IPS-NIHi11 (cell line): Measurements from ENCODE around the gene SPDYA.
A peak's percentile ranks its signal among the peaks of the same experiment; 100 is the strongest.
"Not testable (repeated sequence)": the region's sequence is repeated elsewhere in the genome, so short reads cannot be mapped to it uniquely, and the experiment has no call there.

ENCODE experiments used
- DNase-seq: peaks from one replicate; pipeline ENCODE4 v3.0.0; 2012; ENCODE audit warnings: mixed read lengths, low spot score

The SPDYA gene

DNA sequence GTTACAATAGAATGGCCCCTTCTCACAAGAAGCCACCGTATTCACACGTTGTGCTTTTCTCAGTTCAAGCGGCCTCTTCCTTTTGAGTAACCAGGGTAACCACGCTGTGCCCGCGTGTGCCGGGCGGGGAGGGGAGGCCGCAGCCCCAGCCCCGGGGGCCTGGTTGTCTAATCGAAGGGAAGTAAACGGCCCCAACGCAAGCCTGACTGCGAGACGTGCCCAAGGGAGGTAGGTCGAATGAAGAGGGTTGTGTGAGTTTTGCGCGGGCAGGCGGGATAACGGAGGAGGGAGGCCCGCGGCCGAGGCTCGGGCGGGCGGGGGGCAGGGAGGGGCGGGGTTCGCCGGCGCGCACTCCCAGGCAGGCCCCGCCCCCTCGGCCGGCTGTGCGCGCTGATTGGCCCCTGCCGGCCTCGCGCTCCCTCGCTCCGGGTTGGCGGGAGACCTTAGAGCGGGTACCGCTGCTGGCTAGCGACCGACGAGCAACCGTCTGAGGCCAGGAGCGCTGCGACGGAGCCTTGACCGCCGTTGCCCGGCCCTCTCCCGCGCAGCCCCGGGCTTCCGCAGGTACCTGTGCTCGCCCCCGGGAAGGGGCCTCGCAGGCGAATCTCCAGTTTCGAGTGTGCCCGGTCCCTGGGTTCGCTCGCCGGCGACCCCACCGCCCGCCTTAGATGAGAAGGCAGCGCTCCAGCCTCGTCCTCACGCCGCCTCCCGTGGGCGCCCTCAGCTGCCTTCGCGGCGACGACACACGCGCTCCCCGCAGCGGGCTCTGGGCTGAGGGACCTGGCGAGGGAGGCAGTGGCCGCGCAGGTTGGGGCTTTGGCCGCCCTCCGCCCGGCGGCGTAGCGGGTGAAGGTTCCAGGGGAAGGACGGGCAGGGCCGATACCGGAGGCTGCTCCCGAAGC is at the start of gene SPDYA:
TSS of gene SPDYA (plus strand) at position 451 of the 902 bp plus-strand sequence. CDS start 5,181 bp downstream, outside the sequence.
- DNase-seq, result peak; percentile 94

DNA sequence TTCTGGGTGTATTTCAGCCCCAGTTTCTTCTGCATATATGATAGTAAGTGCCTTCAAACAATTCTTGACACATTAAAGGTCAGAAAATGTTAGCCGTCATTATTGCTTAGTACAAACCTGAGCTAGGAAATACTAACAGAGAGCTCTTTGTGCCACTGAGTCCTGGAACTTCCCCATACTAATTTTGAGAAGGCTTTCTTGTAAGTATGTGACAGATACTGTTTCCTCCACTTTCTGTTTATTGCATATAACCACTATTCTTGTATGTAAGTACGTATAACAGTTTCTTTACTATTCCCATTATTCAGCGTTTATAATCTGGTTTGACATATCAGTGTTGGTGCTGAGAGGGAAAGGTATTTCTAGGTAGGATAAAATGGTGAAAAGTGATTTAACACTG is 49.2 kb upstream of the SPDYA start:
- no peak for DNase-seq

DNA sequence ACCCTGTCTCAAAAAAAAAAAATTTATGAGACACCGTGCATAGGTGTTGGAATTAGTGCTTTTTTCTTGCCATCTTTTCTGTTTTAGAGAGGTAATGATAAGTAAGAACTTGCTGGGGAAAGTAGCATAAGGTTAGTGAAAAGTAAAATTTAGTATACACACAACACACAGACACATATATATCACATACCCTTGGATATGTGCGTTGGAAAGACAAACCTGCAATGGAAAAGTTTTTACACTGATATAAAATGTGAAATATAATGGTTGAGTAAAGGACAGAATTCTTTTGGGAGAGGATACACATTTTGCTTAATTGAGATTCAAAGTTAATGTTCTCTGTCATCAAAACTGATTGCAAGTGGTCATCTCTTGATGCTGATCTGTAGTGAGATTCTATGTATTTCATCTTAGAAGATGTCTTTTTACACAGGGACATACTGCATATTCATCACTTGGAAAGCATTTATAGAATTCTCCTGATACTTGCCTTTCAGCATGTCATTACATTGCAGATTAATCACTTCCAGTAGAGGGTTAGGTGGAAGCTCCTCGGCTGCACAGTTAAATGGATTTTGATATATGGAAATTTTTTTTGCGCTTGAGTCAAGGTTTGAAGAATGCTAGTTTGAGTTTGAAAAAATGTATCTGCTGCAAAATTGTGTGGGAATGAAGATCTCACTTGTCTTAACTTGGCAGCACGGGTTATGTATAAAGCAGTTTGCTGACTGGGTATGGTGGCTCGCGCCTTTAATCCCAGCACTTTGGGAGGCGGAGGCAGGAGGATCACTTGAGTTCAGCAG is 45.5 kb upstream of the SPDYA start:
- no peak for DNase-seq

DNA sequence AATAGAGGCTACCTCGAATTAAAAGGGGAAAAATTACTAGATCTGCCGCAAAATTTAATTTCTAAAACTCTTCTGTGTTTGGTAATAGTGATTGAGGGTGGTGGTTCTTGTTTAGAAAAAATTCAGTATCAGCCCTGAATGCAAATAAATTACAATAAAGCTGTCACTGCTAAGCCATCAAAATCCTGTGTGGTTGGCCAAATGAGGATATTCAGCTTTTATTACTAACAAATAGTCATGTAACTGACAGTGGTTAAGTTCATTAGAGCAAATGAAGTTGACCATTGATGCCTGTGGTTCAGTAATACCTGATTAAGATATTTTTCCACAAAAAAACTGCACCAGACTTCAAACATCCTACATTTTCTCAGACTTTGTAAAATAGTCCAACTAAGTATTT is 44.6 kb upstream of the SPDYA start:
- DNase-seq, result no peak

DNA sequence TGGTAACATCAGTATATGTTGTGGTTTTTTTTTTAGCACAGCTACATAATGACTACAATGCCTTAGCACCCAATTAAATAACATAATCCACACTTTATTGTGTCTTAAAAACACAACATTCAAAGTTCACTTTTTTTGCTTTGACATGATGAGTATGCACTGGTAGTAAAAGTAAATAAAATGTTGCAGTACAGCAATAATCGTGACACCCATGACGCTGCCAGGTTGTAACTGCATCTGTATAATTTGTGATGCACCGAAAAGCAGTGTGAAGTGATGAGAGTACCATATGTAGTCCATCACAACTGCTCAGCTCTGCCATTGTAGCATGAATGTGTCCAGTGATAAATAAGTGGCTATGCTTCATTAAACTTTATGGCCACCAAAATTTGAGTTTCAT is 43.3 kb upstream of the SPDYA start:
- DNase-seq, result no peak

DNA sequence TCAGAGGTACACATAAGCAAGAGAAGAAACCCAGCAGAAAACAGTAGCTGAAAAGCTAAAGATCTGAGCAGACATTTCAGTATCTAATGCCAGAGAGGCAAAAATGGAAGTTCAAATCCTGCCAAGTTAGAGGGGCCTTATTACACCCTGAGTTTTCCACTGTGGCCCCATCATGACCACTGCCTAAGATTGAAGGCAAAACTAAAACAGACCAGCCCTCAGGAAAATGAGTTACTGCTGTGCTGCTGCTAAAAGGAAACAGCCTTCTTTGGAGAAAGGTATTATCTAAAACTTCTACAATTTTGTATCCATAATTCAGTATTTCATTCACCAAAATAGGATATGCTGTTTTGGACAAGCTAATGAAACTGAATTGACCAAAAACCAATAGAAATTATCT is 42.2 kb upstream of the SPDYA start:
- no peak for DNase-seq

DNA sequence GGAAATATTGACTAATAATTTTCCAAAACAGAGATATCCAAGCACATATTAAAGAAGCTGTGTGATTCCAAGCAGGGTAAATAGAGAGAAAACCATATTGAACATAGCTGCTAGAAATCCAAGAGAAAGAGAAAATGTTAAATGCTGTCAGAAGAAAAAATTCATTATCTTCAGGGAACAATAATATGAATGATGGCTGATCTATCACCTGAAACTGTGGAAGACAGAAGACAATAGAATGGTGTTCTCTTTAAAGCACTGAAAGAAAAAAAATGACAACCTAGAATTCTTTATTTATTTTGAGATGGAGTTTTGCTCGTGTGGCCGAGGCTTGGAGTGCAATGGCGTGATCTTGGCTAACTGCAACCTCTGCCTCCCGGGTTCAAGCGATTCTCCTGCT is 41.7 kb upstream of the SPDYA start:
- no peak for DNase-seq

DNA sequence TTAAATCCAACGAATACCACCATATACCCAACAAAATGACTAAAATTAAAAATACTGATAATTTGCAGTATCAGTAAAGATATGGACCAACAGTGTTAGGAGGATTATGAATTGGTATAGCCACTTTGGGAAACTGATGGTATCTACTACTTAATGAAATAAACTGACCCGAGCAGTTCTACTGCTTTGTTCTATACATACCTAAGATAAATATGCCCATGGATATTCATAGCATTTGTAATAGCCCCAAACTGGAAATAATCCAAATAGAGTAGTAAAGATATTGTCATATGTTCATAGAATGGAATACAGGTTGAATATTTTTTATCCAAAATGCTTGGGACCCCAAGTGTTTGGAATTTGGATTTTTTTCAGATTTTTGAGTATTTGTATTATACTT is 38.3 kb upstream of the SPDYA start:
- DNase-seq, result no peak

DNA sequence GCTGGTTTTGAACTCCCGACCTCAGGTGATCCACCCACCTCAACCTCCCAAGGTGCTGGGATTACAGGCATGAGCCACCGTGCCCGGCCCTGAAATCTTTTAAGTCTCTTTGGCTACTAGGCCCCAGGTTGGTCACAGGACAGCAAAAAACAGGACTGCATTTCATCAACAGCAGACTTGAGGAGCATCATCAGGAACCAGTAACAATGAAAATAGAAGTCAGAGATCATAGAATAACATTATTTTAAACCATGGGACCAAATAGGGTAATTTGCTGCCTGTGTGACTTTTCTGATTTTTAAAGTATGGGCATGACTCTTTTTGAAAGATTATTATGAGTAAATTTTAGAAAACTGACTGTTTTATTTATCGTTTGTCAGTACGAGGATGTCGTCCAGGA is 34.2 kb upstream of the SPDYA start:
- DNase-seq, result no peak

DNA sequence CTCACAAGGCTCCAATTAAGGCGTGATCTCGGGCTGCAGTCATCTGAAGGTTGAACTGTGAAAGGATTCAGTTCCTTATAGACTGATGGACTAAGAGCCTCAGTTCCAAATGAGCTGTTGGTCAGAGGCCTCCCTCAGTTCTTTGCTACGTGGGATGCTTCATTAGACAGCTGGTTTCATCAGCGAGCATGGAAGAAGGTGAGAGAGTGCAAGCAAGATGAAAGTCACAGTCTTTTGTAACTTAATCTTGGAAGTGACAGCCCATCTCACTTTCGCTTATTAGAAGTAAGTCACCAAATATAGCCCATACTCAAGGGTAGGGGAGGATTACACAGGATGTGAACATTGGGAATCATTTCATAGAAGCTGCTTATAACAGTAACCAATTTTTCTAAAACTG is 32.2 kb upstream of the SPDYA start:
- no peak for DNase-seq

DNA sequence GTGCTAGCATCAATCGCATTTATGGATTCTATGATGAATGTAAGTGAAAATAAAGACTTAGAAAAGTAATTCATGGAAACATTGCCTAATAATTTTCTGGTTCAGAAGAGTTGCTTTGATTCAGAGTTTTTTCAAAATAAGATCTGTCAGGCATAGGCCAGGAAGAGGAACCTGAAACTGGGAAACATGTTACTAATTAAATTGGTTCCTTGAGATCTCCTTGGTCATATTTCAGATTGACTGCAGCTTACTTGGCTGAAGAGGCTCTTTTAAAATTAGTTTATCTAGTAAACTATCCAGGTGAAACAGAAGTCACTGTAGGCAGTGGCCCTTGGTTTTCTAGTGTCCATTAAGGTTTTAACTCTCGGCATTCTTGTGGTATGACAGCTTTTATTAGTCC is 31.6 kb upstream of the SPDYA start:
- DNase-seq, result no peak

DNA sequence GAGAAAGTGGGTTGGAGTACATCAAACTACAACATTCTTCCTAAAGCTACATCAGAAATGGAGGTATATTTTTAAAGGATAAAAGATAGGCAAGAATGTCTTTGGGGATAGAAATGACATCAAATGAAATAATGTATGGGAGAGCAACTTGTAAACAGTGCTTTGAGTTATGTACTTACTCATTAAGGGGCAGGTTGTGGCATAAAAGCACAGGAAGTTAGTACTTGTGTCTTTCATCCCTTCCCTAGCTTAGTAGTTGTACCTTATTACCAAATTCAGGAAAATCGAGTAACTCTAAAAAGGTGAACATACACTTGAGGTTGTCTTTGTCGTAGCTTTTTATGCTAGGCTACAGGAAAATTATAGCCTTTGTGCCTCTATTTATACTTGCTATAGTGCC is 30.1 kb upstream of the SPDYA start:
- DNase-seq, result no peak

DNA sequence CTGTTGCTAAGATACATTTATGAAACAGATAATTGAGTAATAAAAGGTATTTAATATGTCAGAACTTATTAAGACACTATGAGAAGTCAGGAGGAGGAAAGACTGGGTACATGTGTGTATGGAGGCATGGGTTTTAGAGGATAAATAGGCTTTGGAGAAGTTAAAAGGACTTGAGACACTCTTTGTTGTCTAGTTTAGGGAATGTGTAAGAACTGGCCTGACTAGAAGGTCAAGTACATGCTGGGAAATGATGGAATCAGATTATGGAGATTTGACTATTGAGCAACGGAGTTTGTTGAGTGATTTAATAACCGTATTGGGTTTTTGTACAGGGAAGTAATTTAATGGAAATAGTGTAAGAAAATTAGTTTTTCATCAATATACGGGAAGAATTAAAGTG is 28.2 kb upstream of the SPDYA start:
- DNase-seq, result no peak

DNA sequence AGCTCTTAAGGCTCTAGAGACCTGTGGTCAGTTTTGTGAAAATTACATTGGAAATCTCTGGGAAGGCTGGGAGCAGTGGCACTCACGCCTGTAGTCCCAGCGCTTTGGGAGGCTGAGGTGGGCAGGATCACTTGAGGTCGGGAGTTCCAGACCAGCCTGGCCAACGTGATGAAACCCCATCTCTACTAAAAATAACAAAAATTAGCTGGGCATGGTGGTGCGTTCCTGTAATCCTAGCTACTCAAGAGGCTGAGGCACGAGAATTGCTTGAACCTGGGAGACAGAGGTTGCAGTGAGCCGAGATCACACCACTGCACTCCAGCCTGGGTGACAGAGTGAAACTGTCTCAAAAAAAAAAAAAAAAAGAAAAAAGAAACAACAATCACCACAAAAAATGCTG is 26.1 kb upstream of the SPDYA start:
- DNase-seq, result not testable (repeated sequence)

DNA sequence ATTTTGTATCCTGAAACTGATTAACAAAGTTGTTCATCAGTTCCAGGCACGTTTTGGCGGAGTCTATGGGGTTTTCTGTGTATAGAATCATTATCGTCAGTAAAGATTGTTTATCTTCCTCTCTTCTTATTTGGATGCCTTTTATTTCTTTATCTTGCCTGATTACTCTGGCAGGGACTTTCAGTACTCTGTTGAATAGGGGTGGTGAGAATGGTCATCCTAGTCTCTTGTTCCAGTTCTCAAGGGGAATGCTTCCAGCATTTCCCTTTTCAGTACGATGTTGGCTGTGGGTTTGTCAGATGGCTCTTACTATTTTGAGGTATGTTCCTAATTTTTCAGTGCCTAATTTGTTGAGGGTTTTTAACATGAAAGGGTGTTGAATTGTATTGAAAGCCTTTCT is 14.0 kb upstream of the SPDYA start:
- no peak for DNase-seq

DNA sequence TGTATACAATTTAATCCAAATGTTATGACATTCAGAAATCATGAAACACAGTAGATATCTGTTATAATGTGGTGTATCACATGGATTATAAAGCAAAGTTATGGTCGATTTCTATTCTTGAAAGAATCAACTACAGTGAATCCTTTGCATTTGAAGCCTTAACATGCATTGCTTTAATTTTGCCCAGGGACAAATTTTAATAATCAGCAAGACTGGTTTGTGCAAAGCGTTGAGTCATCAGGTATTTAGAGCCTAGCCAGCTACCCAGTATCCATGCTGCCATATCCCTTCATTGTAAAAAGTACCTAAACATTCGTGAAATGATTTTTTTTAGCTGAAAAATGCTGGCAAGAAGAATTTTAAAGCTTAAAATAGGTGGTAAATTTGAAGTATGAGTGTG is 8.9 kb upstream of the SPDYA start:
- DNase-seq, result no peak

DNA sequence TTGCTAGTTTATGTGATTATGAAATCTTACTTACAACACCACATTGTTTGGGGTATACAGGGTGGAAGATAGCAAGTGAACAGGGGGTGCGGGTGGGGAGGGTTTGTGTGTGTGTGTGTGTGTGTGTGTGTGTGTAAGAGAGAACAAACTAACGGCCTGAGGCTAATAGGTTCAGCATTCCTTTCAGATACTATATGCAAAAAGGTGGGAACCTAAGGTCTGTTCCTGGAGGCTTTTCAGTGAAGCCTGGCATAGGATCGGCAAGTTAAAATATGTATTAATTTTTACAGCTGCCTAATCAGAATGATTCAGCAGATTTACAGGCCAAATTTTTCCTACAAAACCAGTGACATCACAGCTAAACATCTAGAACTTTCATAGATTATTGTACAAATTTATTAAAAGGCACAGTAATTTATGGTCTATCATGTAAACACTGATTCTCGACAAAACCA is 7.6 kb upstream of the SPDYA start:
- no peak for DNase-seq

DNA sequence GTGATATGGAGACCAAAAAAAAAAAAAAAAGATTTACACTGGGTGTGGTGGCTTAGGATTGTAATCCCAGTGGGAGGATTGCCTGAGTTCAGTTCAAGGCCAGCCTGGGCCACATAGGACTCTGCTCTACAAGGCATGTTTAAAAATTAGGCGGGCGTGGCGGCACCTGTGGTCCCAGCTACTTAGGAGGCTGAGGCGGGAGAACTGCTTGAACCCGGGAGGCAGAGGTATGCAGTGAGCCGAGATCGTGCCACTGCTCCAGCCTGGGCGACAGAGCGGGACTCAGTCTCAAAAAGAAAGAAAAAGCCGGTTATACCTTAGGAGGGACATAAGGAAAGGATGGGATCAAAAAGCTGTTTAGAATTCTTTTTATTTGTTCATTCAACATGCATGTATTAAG is 707 bp upstream of the SPDYA start:
- DNase-seq, result no peak

DNA sequence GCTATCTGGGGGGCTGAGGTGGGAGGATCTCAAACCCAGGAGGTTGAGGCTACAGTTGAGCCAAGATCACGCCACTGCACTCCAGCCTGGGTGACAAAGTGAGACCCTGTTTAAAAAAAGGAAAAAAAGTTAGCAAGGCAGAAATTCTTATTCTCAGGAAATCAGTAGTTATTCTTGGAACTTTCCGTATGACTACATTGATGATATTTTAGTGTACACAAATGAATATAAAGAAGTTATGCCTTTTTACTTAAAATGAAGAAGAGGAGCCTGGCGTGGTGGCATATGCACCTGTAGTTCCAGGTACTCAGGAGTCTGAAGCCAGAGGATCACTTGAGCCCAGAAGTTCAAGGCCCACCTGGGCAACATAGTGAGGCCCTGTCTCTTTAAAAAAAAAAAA is 7.4 kb downstream of the SPDYA start:
- DNase-seq, result no peak

DNA sequence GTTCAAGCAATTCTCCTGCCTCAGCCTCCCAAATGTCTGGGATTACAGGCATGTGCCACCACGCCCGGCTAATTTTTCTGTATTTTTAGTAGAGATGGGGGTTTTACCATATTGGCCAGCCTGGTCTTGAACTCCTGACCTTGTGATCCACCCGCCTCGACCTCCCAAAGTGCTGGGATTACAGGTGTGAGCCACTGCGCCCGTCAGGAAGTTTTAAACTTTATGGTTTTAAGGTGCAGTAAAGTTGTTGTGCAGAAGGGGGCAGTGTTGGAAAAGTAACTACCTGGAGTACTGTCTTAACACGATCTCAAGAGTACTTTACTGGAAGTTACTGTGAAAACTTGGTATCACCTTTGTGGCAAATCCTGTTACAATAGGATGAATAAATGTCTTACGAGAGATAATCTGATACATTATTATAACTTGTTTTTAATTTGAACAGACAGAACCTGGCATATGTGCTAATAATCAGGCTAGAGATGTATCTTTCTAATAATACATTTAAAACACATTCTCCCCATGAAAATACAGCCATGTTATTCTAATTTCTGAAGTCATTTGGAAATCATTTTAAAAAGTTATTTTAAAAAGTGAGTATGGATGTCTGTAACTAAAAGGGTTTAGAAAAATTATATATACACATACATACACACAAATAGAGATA is 10.8 kb downstream of the SPDYA start:
- DNase-seq, result peak; percentile 49

DNA sequence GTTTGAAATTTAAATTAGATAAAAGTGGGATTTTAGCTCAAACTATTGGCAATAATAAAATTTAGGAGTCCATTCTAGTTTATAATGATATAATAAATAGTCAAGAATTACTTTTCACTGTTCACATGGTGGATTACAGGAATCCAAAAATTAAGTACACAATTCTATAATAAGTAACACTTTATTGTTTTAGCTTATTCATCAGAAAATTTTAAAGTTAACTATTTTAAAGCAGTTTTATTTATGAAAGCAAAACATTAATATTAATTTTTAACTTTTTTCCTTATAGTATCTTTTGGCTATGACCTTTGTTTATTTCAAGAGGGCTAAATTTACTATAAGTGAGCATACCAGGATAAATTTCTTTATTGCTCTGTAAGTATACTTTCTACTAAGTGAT is 11.4 kb downstream of the SPDYA start:
- DNase-seq, result no peak

DNA sequence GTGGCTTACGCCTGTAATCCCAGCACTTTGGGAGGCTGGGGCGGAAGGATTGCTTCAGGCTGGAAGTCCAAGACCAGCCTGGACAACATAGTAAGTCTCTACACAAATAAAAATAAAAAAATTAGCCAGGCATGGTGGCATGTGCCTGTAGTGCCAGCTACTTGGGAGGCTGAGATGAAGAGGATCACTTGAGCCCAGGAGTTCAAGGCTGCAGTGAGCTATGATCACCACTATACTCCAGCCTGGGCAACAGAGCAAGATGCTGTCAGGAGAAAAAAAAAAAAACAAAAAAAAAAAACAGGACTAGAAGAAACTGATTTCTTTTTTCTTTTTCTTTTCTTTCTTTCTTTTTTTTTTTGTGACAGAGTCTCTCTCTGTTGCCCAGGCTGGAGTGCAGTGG is 13.6 kb downstream of the SPDYA start:
- DNase-seq, result no peak

DNA sequence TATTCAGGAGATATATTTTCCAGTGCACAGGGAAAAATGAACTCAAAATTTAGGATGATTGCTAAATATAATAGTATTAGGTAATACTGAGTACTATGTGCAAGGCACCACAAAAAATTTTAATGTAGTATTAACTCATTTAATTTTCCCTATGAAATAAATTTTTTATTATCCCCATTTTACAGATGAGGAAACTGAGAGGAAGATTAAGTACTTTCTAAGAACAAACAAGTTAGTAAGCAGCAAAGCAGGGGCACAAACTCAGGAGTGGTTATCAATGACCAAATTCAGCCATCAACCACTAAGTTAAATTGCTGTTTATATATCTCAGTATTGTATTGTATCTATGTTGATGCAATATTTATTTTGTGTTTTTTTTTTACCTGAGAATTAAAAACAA is 14.2 kb downstream of the SPDYA start:
- no peak for DNase-seq
